ENCODE measurements around the gene CYP46A1. TPM values are rescaled to one million over a fixed set of nuclear protein-coding genes. Genes with fewer than 3 reads are reported as not detected.

Gene CYP46A1
- total and polyA plus RNA-seq, 2 donors (not counting 1 experiment from before 2014, with no cell fraction given) = 0.11 to 0.33 TPM

DNA sequence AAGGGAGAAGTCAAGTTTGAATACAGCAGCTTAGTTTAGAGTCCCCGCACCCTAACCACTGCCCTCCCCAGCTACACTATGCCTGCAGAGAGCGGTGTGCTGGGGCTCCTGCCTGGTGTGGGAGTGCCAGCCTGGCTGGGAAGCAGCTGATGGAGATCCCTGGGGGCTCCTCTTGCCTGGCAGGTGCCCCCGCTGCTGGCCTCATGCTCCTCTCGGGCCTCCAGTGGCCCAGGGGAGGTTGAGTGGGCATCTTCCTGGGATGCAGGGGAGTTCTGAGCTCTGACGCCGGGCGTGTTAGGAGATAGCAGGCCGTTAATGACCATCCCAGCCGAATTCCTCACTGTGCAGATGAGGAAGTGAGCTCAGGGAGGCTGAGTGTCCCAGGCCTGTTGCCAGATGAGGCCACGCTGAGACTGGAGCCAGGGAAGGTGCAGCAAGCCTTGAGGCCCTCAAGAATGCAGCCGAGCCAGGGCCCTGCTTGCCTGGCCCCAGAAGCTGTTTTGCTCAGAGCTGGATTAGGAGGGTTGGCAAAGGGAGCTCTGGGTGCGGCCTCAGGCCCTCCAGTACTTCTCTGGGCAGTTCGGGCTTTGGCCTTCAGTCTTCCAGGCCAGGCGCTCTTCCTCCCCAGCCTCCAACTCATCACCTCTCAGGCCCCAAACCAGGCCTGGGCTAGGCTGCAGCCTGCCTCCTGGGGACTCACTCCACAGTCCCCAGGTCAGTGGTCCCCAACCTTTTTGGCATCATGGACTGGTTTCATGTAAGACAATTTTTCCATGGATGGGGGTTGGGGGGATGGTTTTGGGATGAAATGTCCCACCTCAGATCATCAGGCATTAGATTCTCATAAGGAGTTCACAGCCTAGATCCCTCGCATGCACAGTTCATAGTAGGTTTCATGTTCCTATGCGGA lies 6.6 kb upstream of the CYP46A1 start:
- no peaks in the 10 kb centered on the region for H3K9me3 ChIP-seq (ENCODE audit: control insufficient read depth, insufficient read depth, low read depth, low read length)
- peak in 1 of 2 donors; percentile 63 for DNase-seq (ENCODE audit: low read depth in 2 of 2)
- no peak overlapping the region for H3K4me3 ChIP-seq (replicated peaks in 1 of 4; ENCODE audit: control extremely low read depth in 1 of 4, insufficient read depth in 1 of 4, low read depth in 3 of 4, low read length in 4 of 4)
- no peak overlapping the region for H2AFZ ChIP-seq (ENCODE audit: low read length)
- no peak overlapping the region for H3K27ac ChIP-seq (ENCODE audit: insufficient read depth, low read length)
- no peaks in the 10 kb centered on the region for H3K79me2 ChIP-seq (ENCODE audit: control insufficient read depth, insufficient read depth, low read length)
- no peak for TF ChIP-seq EZH2 (IDR thresholded peaks at IDR 0.05; ENCODE audit: low read length, missing control alignments)
- TF ChIP-seq, protein P1, sequence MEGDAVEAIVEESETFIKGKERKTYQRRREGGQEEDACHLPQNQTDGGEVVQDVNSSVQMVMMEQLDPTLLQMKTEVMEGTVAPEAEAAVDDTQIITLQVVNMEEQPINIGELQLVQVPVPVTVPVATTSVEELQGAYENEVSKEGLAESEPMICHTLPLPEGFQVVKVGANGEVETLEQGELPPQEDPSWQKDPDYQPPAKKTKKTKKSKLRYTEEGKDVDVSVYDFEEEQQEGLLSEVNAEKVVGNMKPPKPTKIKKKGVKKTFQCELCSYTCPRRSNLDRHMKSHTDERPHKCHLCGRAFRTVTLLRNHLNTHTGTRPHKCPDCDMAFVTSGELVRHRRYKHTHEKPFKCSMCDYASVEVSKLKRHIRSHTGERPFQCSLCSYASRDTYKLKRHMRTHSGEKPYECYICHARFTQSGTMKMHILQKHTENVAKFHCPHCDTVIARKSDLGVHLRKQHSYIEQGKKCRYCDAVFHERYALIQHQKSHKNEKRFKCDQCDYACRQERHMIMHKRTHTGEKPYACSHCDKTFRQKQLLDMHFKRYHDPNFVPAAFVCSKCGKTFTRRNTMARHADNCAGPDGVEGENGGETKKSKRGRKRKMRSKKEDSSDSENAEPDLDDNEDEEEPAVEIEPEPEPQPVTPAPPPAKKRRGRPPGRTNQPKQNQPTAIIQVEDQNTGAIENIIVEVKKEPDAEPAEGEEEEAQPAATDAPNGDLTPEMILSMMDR (conservative IDR thresholded peaks at IDR 0.05 in 1 of 2, IDR thresholded peaks at IDR 0.05 in 1 of 2; ENCODE audit: low read depth in 1 of 2, low read length in 2 of 2) = no peak
- no peak overlapping the region for H3K4me2 ChIP-seq (ENCODE audit: extremely low read depth, insufficient read depth, low read length)
- H3K36me3 ChIP-seq (ENCODE audit: control insufficient read depth, insufficient read depth, low read length) = no peaks in the 10 kb centered on the region
- peaks cover 2% of the 10 kb centered on the region for H3K27me3 ChIP-seq (ENCODE audit: control insufficient read depth, insufficient read depth, low read length)
- no peak overlapping the region for H3K9ac ChIP-seq (ENCODE audit: insufficient read depth, low read length)
- no peaks in the 10 kb centered on the region for H4K20me1 ChIP-seq (ENCODE audit: control insufficient read depth, extremely low read depth, insufficient read depth, low read length)
- H3K4me1 ChIP-seq (ENCODE audit: control insufficient read depth, extremely low read depth, insufficient read depth, low read length) = no peaks in the 10 kb centered on the region

DNA sequence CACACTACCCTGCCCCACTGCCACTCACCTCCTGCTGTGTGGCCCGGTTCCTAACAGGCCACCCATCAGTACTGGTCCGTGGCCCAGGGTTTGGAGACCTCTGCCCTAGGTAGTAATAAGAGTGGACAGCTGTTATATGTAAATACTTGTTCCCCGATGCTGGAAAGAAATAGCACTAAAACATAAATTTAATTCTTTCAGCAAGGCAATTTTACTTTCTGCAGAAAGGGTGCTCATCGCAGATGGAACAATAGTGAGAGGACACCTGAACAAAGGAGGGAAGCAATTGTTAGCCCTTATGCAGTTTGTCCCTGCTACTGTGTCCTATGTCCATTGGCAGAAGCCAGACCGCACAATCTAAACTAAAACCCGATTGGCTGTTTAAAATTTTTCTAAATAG lies 5.9 kb upstream of the CYP46A1 start:
- H3K27me3 ChIP-seq (ENCODE audit: control insufficient read depth, insufficient read depth, low read length) = peaks cover 2% of the 10 kb centered on the region
- no peak overlapping the region for H2AFZ ChIP-seq (ENCODE audit: low read length)
- H3K79me2 ChIP-seq (ENCODE audit: control insufficient read depth, insufficient read depth, low read length) = no peaks in the 10 kb centered on the region
- peaks cover 2% of the 10 kb centered on the region for H3K4me1 ChIP-seq (ENCODE audit: control insufficient read depth, extremely low read depth, insufficient read depth, low read length)
- H4K20me1 ChIP-seq (ENCODE audit: control insufficient read depth, extremely low read depth, insufficient read depth, low read length) = no peaks in the 10 kb centered on the region
- no peak overlapping the region for H3K27ac ChIP-seq (ENCODE audit: insufficient read depth, low read length)
- H3K4me3 ChIP-seq (replicated peaks in 1 of 4; ENCODE audit: control extremely low read depth in 1 of 4, insufficient read depth in 1 of 4, low read depth in 3 of 4, low read length in 4 of 4) = no peak overlapping the region
- no peaks in the 10 kb centered on the region for H3K9me3 ChIP-seq (ENCODE audit: control insufficient read depth, insufficient read depth, low read depth, low read length)
- DNase-seq (ENCODE audit: low read depth in 2 of 2) = no peak
- H3K4me2 ChIP-seq (ENCODE audit: extremely low read depth, insufficient read depth, low read length) = no peak overlapping the region
- TF ChIP-seq EZH2 (IDR thresholded peaks at IDR 0.05; ENCODE audit: low read length, missing control alignments) = no peak
- TF ChIP-seq, protein P1 (conservative IDR thresholded peaks at IDR 0.05 in 1 of 2, IDR thresholded peaks at IDR 0.05 in 1 of 2; ENCODE audit: low read depth in 1 of 2, low read length in 2 of 2) = no peak
- H3K9ac ChIP-seq (ENCODE audit: insufficient read depth, low read length) = no peak overlapping the region
- H3K36me3 ChIP-seq (ENCODE audit: control insufficient read depth, insufficient read depth, low read length) = no peaks in the 10 kb centered on the region

DNA sequence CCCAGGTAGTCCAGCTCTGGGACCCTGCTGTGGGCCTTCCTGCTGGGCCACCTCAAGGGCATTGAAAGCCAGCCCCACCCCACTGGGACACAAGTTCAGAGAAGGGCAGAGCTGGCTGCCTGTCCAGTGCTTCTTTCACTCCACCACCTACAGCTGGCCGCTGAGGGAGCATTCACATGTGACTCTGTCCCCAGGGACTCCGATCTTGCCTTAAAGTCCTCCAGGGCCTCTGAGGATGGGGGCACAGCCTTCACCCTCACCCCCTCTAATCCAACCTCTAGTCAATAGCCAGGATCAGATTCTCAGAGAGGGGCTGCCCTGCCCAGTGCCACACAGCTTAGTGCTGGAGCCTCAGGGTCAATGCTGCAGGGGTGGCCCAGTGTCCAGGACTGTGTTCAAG lies 5.0 kb upstream of the CYP46A1 start:
- Histone ChIP-seq H3K27ac (ENCODE audit: insufficient read depth, low read length) (no peak overlapping the region), H3K4me2 (ENCODE audit: extremely low read depth, insufficient read depth, low read length) (no peak overlapping the region), H3K4me3 (replicated peaks in 1 of 4; ENCODE audit: control extremely low read depth in 1 of 4, insufficient read depth in 1 of 4, low read depth in 3 of 4, low read length in 4 of 4) (no peak overlapping the region), H3K9ac (ENCODE audit: insufficient read depth, low read length) (no peak overlapping the region), H2AFZ (ENCODE audit: low read length) (no peak overlapping the region), H3K79me2 (ENCODE audit: control insufficient read depth, insufficient read depth, low read length) (no peaks in the 10 kb centered on the region), H3K4me1 (ENCODE audit: control insufficient read depth, extremely low read depth, insufficient read depth, low read length) (peaks cover 2% of the 10 kb centered on the region), H3K36me3 (ENCODE audit: control insufficient read depth, insufficient read depth, low read length) (no peaks in the 10 kb centered on the region), H4K20me1 (ENCODE audit: control insufficient read depth, extremely low read depth, insufficient read depth, low read length) (no peaks in the 10 kb centered on the region), H3K27me3 (ENCODE audit: control insufficient read depth, insufficient read depth, low read length) (peaks cover 2% of the 10 kb centered on the region), H3K9me3 (ENCODE audit: control insufficient read depth, insufficient read depth, low read depth, low read length) (no peaks in the 10 kb centered on the region)
- no peak for TF ChIP-seq EZH2 (IDR thresholded peaks at IDR 0.05; ENCODE audit: low read length, missing control alignments)
- TF ChIP-seq, protein P1 (conservative IDR thresholded peaks at IDR 0.05 in 1 of 2, IDR thresholded peaks at IDR 0.05 in 1 of 2; ENCODE audit: low read depth in 1 of 2, low read length in 2 of 2) = no peak
- no peak for DNase-seq (ENCODE audit: low read depth in 2 of 2)
